ENCODE measurements around the gene LRWD1. TPM values are rescaled to one million over a fixed set of nuclear protein-coding genes. Genes with fewer than 3 reads are reported as not detected.
"Not testable (repeated sequence)": the region's sequence is repeated elsewhere in the genome, so short reads cannot be mapped to it uniquely, and the experiment has no call there.

LRWD1 gene
- total RNA-seq, 1 donor from 2014 or later: 23.3 TPM

- intact Hi-C loops (cut with micrococcal nuclease): loop anchor here (5.0 kb wide), 1 partner anchor 66 kb away; no protein-coding TSS in a partner anchor
Observed at GRCh38 chr7:102467581-102468477, 3.0 kb downstream of the LRWD1 start.

- intact Hi-C loops (cut with micrococcal nuclease): loop anchor here (5.0 kb wide), 1 partner anchor 66 kb away; no protein-coding TSS in a partner anchor
Observed at GRCh38 chr7:102468478-102469350, 3.9 kb downstream of the LRWD1 start.

- intact Hi-C loops (cut with micrococcal nuclease): loop anchor here (5.0 kb wide), 1 partner anchor 67 kb away; no protein-coding TSS in a partner anchor
Observed at GRCh38 chr7:102469351-102469971, 4.7 kb downstream of the LRWD1 start.

- intact Hi-C loops (cut with micrococcal nuclease): loop anchor here (5.0 kb wide), 1 partner anchor 68 kb away; no protein-coding TSS in a partner anchor
Observed at GRCh38 chr7:102469972-102470825, 5.4 kb downstream of the LRWD1 start.

GRCh38 chr7:102471791-102472125 lies 7.0 kb downstream of the LRWD1 start:
- intact Hi-C loops (cut with micrococcal nuclease): no loop called here

- intact Hi-C loops (cut with micrococcal nuclease): no loop called here
Observed at GRCh38 chr7:102472126-102473041, 7.6 kb downstream of the LRWD1 start.

GRCh38 chr7:102473271-102473991 lies 8.6 kb downstream of the LRWD1 start:
- intact Hi-C loops (cut with micrococcal nuclease): no loop called here

- intact Hi-C loops (cut with micrococcal nuclease): not testable (repeated sequence)
Observed at GRCh38 chr7:102474116-102474515, 9.3 kb downstream of the LRWD1 start.

- intact Hi-C loops (cut with micrococcal nuclease): not testable (repeated sequence)
Observed at GRCh38 chr7:102474736-102475435, 10.1 kb downstream of the LRWD1 start.

- intact Hi-C loops (cut with micrococcal nuclease): not testable (repeated sequence)
Observed at GRCh38 chr7:102478314-102479208, 13.8 kb downstream of the LRWD1 start, which contains the start of gene POLR2J. POLR2J (minus strand) TSS chr7:102478922; CDS start chr7:102478860, 62 bp downstream.

- intact Hi-C loops (cut with micrococcal nuclease): not testable (repeated sequence)
Observed at GRCh38 chr7:102479209-102479584, 14.4 kb downstream of the LRWD1 start.

- intact Hi-C loops (cut with micrococcal nuclease): not testable (repeated sequence)
Observed at GRCh38 chr7:102479982-102480637, 15.3 kb downstream of the LRWD1 start.

GRCh38 chr7:102481962-102482361 lies 17.2 kb downstream of the LRWD1 start:
- intact Hi-C loops (cut with micrococcal nuclease): not testable (repeated sequence)

GRCh38 chr7:102484317-102484716 lies 19.5 kb downstream of the LRWD1 start:
- intact Hi-C loops (cut with micrococcal nuclease): not testable (repeated sequence)

- intact Hi-C loops (cut with micrococcal nuclease): not testable (repeated sequence)
Observed at GRCh38 chr7:102490529-102491075, 25.8 kb downstream of the LRWD1 start.
